Loucy (cell line): ENCODE results near the gene PARVB.

ENCODE experiments used
- EZH2phosphoT487 ChIP-seq: fragments of 200-600 bp; IDR thresholded peaks from 2 replicates; pipeline ENCODE4 v1.6.1; 2018; ENCODE audit warnings: antibody characterized with exemption, mild to moderate bottlenecking, moderate library complexity, borderline replicate concordance
- TF ChIP-seq, protein P1 (sequence below): fragments of 200-600 bp; sonication (generic); conservative IDR thresholded peaks from 2 replicates; pipeline ENCODE4 v1.5.1; 2014; ENCODE audit warnings: mild to moderate bottlenecking, antibody characterized with exemption, low read length

GRCh38 chr22:44111562-44112155 is 87.6 kb downstream of the PARVB start:
- TF ChIP-seq, protein P1, sequence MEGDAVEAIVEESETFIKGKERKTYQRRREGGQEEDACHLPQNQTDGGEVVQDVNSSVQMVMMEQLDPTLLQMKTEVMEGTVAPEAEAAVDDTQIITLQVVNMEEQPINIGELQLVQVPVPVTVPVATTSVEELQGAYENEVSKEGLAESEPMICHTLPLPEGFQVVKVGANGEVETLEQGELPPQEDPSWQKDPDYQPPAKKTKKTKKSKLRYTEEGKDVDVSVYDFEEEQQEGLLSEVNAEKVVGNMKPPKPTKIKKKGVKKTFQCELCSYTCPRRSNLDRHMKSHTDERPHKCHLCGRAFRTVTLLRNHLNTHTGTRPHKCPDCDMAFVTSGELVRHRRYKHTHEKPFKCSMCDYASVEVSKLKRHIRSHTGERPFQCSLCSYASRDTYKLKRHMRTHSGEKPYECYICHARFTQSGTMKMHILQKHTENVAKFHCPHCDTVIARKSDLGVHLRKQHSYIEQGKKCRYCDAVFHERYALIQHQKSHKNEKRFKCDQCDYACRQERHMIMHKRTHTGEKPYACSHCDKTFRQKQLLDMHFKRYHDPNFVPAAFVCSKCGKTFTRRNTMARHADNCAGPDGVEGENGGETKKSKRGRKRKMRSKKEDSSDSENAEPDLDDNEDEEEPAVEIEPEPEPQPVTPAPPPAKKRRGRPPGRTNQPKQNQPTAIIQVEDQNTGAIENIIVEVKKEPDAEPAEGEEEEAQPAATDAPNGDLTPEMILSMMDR, result no peak
- TF ChIP-seq EZH2phosphoT487, result no peak
